H1 (cell line): ENCODE results near the gene LHFPL3.
A peak's percentile ranks its signal among the peaks of the same experiment; 100 is the strongest.

ENCODE experiments used
- CHD2 ChIP-seq: IDR thresholded peaks from 2 replicates; pipeline ENCODE4 v1.6.1; 2012; ENCODE audit warnings: low read length, improper control_type of control experiment
- POLR2A ChIP-seq, 2 experiments: IDR thresholded peaks; 1 replicate in 1 of 2; 2 replicates in 1 of 2; pipeline ENCODE4 v1.6.1; 2011; ENCODE audit warnings: low read depth in 2 of 2, low read length in 2 of 2, mild to moderate bottlenecking in 2 of 2; ENCODE audit errors: control extremely low read depth in 1 of 2
- RNF2 ChIP-seq: fragments of 200-900, 300-1000 bp; sonication (generic); IDR thresholded peaks from 2 replicates; pipeline ENCODE4 v1.7.1; 2016; ENCODE audit warnings: borderline replicate concordance, low read depth, mild to moderate bottlenecking, antibody characterized with exemption, low read length; ENCODE audit not compliant: poor library complexity, severe bottlenecking; ENCODE audit errors: missing control alignments
- TF ChIP-seq, protein P1 (sequence below): IDR thresholded peaks from 2 replicates; pipeline ENCODE4 v1.6.1; 2011; ENCODE audit warnings: low read length, improper control_type of control experiment
- TF ChIP-seq, protein P2 (sequence below), 3 experiments: IDR thresholded peaks; 1 replicate in 2 of 3; 2 replicates in 1 of 3; pipeline versions ENCODE4 v1.5.1 to v1.6.1; 2011; ENCODE audit warnings: low read length in 3 of 3, mild to moderate bottlenecking in 3 of 3, inconsistent platforms in 2 of 3, low read depth in 1 of 3, moderate library complexity in 1 of 3; ENCODE audit not compliant: insufficient read depth in 1 of 3; ENCODE audit errors: control extremely low read depth in 1 of 3

DNA sequence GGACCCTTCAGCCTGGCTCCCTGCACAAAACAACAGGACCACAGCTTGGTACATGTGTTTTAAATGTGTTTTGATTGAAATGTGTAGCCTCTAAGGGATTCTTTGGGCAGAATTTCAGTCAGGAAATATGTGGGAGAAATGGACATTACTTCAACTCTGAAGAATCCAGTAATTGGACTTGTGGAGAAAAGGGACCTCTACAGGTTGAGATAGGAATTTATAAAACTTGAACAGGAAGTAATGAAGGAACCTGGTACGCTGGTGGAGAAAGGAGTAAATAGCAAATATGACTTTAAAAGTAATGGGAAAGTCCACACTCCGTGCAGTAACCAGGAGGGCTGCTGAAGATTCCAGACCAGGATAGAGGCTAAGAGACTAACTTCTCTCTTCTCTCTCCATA is 220.5 kb downstream of the LHFPL3 start:
- no peak for TF ChIP-seq POLR2A (IDR thresholded peaks at IDR 0.05; ENCODE audit: control extremely low read depth in 1 of 2, low read depth in 2 of 2, low read length in 2 of 2)
- TF ChIP-seq, protein P1, sequence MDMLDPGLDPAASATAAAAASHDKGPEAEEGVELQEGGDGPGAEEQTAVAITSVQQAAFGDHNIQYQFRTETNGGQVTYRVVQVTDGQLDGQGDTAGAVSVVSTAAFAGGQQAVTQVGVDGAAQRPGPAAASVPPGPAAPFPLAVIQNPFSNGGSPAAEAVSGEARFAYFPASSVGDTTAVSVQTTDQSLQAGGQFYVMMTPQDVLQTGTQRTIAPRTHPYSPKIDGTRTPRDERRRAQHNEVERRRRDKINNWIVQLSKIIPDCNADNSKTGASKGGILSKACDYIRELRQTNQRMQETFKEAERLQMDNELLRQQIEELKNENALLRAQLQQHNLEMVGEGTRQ: no peak
- TF ChIP-seq, protein P2, sequence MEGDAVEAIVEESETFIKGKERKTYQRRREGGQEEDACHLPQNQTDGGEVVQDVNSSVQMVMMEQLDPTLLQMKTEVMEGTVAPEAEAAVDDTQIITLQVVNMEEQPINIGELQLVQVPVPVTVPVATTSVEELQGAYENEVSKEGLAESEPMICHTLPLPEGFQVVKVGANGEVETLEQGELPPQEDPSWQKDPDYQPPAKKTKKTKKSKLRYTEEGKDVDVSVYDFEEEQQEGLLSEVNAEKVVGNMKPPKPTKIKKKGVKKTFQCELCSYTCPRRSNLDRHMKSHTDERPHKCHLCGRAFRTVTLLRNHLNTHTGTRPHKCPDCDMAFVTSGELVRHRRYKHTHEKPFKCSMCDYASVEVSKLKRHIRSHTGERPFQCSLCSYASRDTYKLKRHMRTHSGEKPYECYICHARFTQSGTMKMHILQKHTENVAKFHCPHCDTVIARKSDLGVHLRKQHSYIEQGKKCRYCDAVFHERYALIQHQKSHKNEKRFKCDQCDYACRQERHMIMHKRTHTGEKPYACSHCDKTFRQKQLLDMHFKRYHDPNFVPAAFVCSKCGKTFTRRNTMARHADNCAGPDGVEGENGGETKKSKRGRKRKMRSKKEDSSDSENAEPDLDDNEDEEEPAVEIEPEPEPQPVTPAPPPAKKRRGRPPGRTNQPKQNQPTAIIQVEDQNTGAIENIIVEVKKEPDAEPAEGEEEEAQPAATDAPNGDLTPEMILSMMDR (IDR thresholded peaks at IDR 0.05; ENCODE audit: control extremely low read depth in 1 of 3, insufficient read depth in 1 of 3, low read depth in 1 of 3, low read length in 3 of 3): peak in 1 of 3 experiments; percentile 11; a peak in 1 of 4 replicates
- no peak for TF ChIP-seq RNF2
- TF ChIP-seq CHD2: no peak
